ENCODE data around the gene MAN1C1. TPM values are rescaled to one million over a fixed set of nuclear protein-coding genes. Genes with fewer than 3 reads are reported as not detected.

Gene MAN1C1
- total RNA-seq, 1 experiment from 2014 or later: 1.2 TPM

DNA sequence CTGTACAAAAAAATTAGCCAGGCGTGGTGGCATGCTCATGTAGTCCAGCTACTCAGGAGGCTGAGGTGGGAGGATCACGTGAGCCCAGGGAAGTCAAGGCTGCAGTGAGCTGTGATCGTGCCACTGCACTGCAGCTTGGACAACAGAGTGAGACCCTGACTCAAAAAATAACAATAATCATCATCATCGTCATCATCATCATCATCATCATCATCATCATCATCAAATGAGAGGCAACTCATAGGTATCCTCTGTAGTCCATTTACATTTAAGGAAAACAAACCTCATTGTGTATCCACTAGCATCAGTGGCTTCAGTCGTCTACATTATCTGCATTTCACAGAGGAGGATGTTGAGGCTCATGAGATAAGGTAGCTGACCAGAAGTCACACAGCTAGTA is 114.6 kb downstream of the MAN1C1 start:
- Histone ChIP-seq H3K27me3 (ENCODE audit: insufficient read depth, low read length) (no peaks in the 10 kb centered on the region), H3K9me2 (ENCODE audit: insufficient read depth) (no peaks in the 10 kb centered on the region), H4K20me1 (ENCODE audit: insufficient read depth) (no peaks in the 10 kb centered on the region), H3K27ac (ENCODE audit: low read depth, low read length) (no peak overlapping the region), H3K36me3 (ENCODE audit: control insufficient read depth in 1 of 2, insufficient read depth in 2 of 2, low read length in 2 of 2) (no peaks in the 10 kb centered on the region), H3K4me1 (ENCODE audit: control insufficient read depth in 1 of 2, insufficient read depth in 2 of 2, low read length in 2 of 2) (no peaks in the 10 kb centered on the region), H3K9ac (ENCODE audit: low read length) (no peak overlapping the region), H3K9me3 (ENCODE audit: control insufficient read depth in 1 of 2, insufficient read depth in 1 of 2, low read depth in 1 of 2, low read length in 2 of 2) (no peaks in the 10 kb centered on the region), H3K4me2 (ENCODE audit: low read length) (no peak overlapping the region), H2AFZ (ENCODE audit: low read depth, low read length, poor library complexity, severe bottlenecking) (no peak overlapping the region), H3K4me3 (replicated peaks in 1 of 2; ENCODE audit: low read depth in 1 of 2, low read length in 2 of 2) (no peak overlapping the region), H3K79me2 (ENCODE audit: insufficient read depth, low read length) (no peaks in the 10 kb centered on the region)
- no TSS peak for BruUV-seq (replicated peaks)
- DNase-seq (ENCODE audit: low read depth, low spot score): no peak
- ChIA-PET CTCF (no interaction called here), POLR2A (no interaction called here), RAD21 (ENCODE audit: low non-redundant PET in 1 of 2, low total read pairs in 2 of 2, uncharacterized antibody in 2 of 2, unreplicated experiment in 2 of 2) (no interaction called here)
- no peak for TF ChIP-seq RAD21 (IDR thresholded peaks at IDR 0.05; ENCODE audit: low read depth)
- TF ChIP-seq, protein P1, sequence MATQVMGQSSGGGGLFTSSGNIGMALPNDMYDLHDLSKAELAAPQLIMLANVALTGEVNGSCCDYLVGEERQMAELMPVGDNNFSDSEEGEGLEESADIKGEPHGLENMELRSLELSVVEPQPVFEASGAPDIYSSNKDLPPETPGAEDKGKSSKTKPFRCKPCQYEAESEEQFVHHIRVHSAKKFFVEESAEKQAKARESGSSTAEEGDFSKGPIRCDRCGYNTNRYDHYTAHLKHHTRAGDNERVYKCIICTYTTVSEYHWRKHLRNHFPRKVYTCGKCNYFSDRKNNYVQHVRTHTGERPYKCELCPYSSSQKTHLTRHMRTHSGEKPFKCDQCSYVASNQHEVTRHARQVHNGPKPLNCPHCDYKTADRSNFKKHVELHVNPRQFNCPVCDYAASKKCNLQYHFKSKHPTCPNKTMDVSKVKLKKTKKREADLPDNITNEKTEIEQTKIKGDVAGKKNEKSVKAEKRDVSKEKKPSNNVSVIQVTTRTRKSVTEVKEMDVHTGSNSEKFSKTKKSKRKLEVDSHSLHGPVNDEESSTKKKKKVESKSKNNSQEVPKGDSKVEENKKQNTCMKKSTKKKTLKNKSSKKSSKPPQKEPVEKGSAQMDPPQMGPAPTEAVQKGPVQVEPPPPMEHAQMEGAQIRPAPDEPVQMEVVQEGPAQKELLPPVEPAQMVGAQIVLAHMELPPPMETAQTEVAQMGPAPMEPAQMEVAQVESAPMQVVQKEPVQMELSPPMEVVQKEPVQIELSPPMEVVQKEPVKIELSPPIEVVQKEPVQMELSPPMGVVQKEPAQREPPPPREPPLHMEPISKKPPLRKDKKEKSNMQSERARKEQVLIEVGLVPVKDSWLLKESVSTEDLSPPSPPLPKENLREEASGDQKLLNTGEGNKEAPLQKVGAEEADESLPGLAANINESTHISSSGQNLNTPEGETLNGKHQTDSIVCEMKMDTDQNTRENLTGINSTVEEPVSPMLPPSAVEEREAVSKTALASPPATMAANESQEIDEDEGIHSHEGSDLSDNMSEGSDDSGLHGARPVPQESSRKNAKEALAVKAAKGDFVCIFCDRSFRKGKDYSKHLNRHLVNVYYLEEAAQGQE (IDR thresholded peaks at IDR 0.05; ENCODE audit: low read depth): no peak
- TF ChIP-seq JUND (IDR thresholded peaks at IDR 0.05): no peak
- TF ChIP-seq ELF1 (IDR thresholded peaks at IDR 0.05; ENCODE audit: borderline replicate concordance, low read depth): no peak
- TF ChIP-seq CEBPB (IDR thresholded peaks at IDR 0.05; ENCODE audit: low read depth): no peak
- TF ChIP-seq, protein P2, sequence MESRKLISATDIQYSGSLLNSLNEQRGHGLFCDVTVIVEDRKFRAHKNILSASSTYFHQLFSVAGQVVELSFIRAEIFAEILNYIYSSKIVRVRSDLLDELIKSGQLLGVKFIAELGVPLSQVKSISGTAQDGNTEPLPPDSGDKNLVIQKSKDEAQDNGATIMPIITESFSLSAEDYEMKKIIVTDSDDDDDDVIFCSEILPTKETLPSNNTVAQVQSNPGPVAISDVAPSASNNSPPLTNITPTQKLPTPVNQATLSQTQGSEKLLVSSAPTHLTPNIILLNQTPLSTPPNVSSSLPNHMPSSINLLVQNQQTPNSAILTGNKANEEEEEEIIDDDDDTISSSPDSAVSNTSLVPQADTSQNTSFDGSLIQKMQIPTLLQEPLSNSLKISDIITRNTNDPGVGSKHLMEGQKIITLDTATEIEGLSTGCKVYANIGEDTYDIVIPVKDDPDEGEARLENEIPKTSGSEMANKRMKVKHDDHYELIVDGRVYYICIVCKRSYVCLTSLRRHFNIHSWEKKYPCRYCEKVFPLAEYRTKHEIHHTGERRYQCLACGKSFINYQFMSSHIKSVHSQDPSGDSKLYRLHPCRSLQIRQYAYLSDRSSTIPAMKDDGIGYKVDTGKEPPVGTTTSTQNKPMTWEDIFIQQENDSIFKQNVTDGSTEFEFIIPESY (IDR thresholded peaks at IDR 0.05; ENCODE audit: extremely low read depth, insufficient replicate concordance, low read length): no peak
- no peak for TF ChIP-seq SP1 (IDR thresholded peaks at IDR 0.05; ENCODE audit: low read depth)
- TF ChIP-seq, protein P3, sequence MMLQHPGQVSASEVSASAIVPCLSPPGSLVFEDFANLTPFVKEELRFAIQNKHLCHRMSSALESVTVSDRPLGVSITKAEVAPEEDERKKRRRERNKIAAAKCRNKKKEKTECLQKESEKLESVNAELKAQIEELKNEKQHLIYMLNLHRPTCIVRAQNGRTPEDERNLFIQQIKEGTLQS (IDR thresholded peaks at IDR 0.05): no peak
- TF ChIP-seq ZFX (IDR thresholded peaks at IDR 0.05): no peak
- no peak for TF ChIP-seq FOSL1 (IDR thresholded peaks at IDR 0.05; ENCODE audit: low read depth)
- TF ChIP-seq POLR2AphosphoS5 (IDR thresholded peaks at IDR 0.05; ENCODE audit: low read depth, low read length): no peak
- TF ChIP-seq EZH2phosphoT487 (IDR thresholded peaks at IDR 0.05; ENCODE audit: borderline replicate concordance): no peak
- TF ChIP-seq YY1 (IDR thresholded peaks at IDR 0.05; ENCODE audit: extremely low read depth, insufficient replicate concordance, low read depth, low read length): no peak
- TF ChIP-seq EGR1 (IDR thresholded peaks at IDR 0.05; ENCODE audit: low read depth): no peak
- TF ChIP-seq SRF (IDR thresholded peaks at IDR 0.05; ENCODE audit: low read depth): no peak
- TF ChIP-seq, protein P4, sequence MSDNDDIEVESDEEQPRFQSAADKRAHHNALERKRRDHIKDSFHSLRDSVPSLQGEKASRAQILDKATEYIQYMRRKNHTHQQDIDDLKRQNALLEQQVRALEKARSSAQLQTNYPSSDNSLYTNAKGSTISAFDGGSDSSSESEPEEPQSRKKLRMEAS (IDR thresholded peaks at IDR 0.05): no peak
- no peak for ATAC-seq
- intact Hi-C loops (cut with micrococcal nuclease): no loop called here

Data from HCT116 (cell line).